Sigmoid colon (tissue), 7 donors: Measurements from ENCODE around the gene ACMSD. TPM values are rescaled to one million over a fixed set of nuclear protein-coding genes. Genes with fewer than 3 reads are reported as not detected.
"Not testable (repeated sequence)": the region's sequence is repeated elsewhere in the genome, so short reads cannot be mapped to it uniquely, and the experiment has no call there.

Experiments
- DNase-seq: peaks from one replicate; pipeline ENCODE4 v3.0.0-alpha.2; 2019
- H3K27ac ChIP-seq, 4 donors: fragments of 200-600 bp; sonication (generic); one replicate each; pipeline ENCODE4 v1.5.1; 2016 to 2019; ENCODE audit warnings: mild to moderate bottlenecking in 1 of 4
- H3K27me3 ChIP-seq, 3 donors: fragments of 200-600 bp; sonication (generic); one replicate each; pipeline ENCODE4 v1.5.1; 2019; ENCODE audit warnings: mild to moderate bottlenecking in 1 of 3
- H3K36me3 ChIP-seq, 4 donors: fragments of 200-600 bp; sonication (generic); one replicate each; pipeline ENCODE4 v1.5.1; 2016 to 2019
- H3K4me1 ChIP-seq, 4 donors: fragments of 200-600 bp; sonication (generic); one replicate each; pipeline ENCODE4 v1.5.1; 2017 to 2019
- H3K4me3 ChIP-seq, 4 donors: fragments of 200-600 bp; sonication (generic); one replicate each; pipeline ENCODE4 v1.5.1; 2017 to 2019; ENCODE audit warnings: mild to moderate bottlenecking in 2 of 4, moderate library complexity in 1 of 4
- H3K9me3 ChIP-seq, 4 donors: fragments of 200-600 bp in 3 of 4; sonication (generic) in 3 of 4; one replicate each; pipeline versions ENCODE4 v1.5.1 to v1.6.1; 2013 to 2019
- EP300 ChIP-seq, 4 donors: sonication (generic); formaldehyde crosslinking; IDR thresholded peaks; one replicate each; pipeline ENCODE4 v1.6.1; 2017; ENCODE audit warnings: antibody characterized with exemption in 4 of 4
- POLR2A ChIP-seq, 2 donors: fragments of 450-650 bp; IDR thresholded peaks; one replicate each; pipeline ENCODE4 v1.6.1; 2016; ENCODE audit warnings: antibody characterized with exemption in 2 of 2, mild to moderate bottlenecking in 2 of 2, moderate library complexity in 2 of 2
- POLR2AphosphoS5 ChIP-seq, 4 donors: sonication (generic); formaldehyde crosslinking; IDR thresholded peaks; one replicate each; pipeline ENCODE4 v1.6.1; 2017; ENCODE audit warnings: antibody characterized with exemption in 4 of 4
- WGBS, 2 donors: extraction: QIAGEN DNeasy Blood & Tissue Kit; methylation state at CpG; one replicate each; pipeline ENCODE4 v1.1.7; 2013; 5-methylcytosine and 5-hydroxymethylcytosine counted together
- intact Hi-C: fragments of 100-400 bp; cut with DNase I; formaldehyde crosslinking; loops from one replicate; pipeline ENCODE4 v1.15.1; 2023
- polyA plus RNA-seq, 3 donors: library from polyadenylated mRNA; stranded (reverse); fragments of 200-250 nt; gene quantifications; one replicate each; pipeline ENCODE4 v1.2.3, GENCODE V29; 2013
- total RNA-seq, 4 donors: library from RNA; depleted of rRNA; stranded (reverse); fragments of >200 nt; gene quantifications; one replicate each; pipeline ENCODE4 v1.1.0, GENCODE V29; 2016
- TF ChIP-seq, protein P1 (sequence below), 4 experiments: fragments of 450-650 bp in 3 of 4; fragments of 200-600 bp in 1 of 4; IDR thresholded peaks; one replicate each; pipeline ENCODE4 v1.5.1; 2016 to 2019; ENCODE audit warnings: antibody characterized with exemption in 4 of 4, mild to moderate bottlenecking in 3 of 4, moderate library complexity in 2 of 4
- donor health status: healthy with polysubstance abuse.
- donor health status: Bipolar disorder and iron deficiency.
- donor health status: healthy.

ACMSD gene
- total and polyA plus RNA-seq, 7 donors, result not detected

DNA sequence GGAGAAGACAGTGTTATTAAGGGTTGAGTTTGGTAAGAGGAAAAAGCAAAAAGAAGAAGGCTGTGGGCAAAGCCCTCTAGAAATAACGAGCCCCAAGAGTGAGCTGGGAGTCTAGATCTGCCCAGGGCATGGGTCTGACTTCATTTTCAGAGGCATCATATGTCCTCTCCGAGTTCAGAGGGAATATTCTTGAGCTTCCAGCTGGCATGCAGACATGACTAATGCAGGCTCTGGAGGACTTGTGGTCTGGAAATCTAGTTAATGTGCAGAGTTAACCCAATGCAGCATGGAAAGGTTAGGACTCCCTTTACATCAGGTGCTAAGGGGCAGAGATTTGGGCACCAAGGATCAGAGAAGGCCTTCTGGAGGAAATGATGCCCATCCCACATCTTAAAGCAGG is 7.3 kb downstream of the ACMSD start:
- peaks cover 0 to 2% (median 0%) of the 10 kb centered on the region in 4 donors for H3K9me3 ChIP-seq
- no peak overlapping the region for H3K4me3 ChIP-seq
- TF ChIP-seq POLR2AphosphoS5 (IDR thresholded peaks at IDR 0.05), result no peak
- TF ChIP-seq, protein P1, sequence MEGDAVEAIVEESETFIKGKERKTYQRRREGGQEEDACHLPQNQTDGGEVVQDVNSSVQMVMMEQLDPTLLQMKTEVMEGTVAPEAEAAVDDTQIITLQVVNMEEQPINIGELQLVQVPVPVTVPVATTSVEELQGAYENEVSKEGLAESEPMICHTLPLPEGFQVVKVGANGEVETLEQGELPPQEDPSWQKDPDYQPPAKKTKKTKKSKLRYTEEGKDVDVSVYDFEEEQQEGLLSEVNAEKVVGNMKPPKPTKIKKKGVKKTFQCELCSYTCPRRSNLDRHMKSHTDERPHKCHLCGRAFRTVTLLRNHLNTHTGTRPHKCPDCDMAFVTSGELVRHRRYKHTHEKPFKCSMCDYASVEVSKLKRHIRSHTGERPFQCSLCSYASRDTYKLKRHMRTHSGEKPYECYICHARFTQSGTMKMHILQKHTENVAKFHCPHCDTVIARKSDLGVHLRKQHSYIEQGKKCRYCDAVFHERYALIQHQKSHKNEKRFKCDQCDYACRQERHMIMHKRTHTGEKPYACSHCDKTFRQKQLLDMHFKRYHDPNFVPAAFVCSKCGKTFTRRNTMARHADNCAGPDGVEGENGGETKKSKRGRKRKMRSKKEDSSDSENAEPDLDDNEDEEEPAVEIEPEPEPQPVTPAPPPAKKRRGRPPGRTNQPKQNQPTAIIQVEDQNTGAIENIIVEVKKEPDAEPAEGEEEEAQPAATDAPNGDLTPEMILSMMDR (IDR thresholded peaks at IDR 0.05), result no peak
- no peak for TF ChIP-seq POLR2A (IDR thresholded peaks at IDR 0.05)
- TF ChIP-seq EP300 (IDR thresholded peaks at IDR 0.05), result no peak
- 43 to 59% methylated on average over 2 of the region's 2 CpGs for WGBS, 2 donors
- DNase-seq, result no peak
- H3K4me1 ChIP-seq, result no peaks in the 10 kb centered on the region
- H3K27me3 ChIP-seq, result no peaks in the 10 kb centered on the region
- H3K36me3 ChIP-seq, result no peaks in the 10 kb centered on the region
- intact Hi-C loops, result no loop called here
- no peak overlapping the region for H3K27ac ChIP-seq

DNA sequence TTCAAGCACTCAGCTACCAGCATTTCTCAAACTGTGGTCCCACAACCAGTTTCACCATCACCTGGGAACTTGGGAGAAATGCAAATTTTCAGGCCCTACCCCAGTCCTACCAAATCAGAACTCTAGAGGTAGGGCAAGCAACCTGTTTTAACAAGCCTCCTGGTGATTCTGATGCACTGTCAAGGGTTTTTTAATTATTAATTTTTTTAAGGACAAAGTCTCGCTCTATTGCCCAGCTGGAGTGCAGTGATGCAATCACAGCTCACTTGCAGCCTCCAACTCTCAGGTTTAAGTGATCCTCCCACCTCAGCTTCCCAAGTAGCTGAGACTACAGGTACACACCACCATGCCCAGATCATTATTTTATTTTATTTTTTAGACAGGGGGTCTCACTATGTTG is 7.8 kb downstream of the ACMSD start:
- Histone ChIP-seq H3K27ac (no peak overlapping the region), H3K4me3 (no peak overlapping the region), H3K4me1 (no peaks in the 10 kb centered on the region), H3K36me3 (no peaks in the 10 kb centered on the region), H3K9me3 (peaks cover 0 to 2% (median 0%) of the 10 kb centered on the region in 4 donors), H3K27me3 (no peaks in the 10 kb centered on the region)
- TF ChIP-seq, protein P1 (IDR thresholded peaks at IDR 0.05), result no peak
- TF ChIP-seq POLR2AphosphoS5 (IDR thresholded peaks at IDR 0.05) (no peak), EP300 (IDR thresholded peaks at IDR 0.05) (no peak), POLR2A (IDR thresholded peaks at IDR 0.05) (no peak)
- 58 to 88% methylated on average over 1 of the region's 1 CpG for WGBS, 2 donors
- intact Hi-C loops, result no loop called here
- no peak for DNase-seq

DNA sequence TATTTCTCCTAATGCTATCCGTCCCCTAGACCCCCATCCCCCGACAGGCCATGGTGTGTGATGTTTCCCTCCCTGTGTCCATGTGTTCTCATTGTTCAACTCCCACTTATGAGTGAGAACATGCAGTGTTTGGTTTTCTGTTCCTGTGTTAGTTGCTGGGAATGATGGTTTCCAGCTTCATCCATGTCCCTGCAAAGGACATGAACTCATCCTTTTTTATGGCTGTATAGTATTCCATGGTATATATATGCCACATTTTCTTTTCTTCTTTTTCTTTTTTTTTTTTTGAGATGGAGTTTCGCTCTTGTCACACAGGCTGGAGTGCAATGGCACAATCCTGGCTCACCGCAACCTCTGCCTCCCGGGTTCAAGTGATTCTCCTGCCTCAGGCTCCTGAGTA is 9.2 kb downstream of the ACMSD start:
- intact Hi-C loops, H3K36me3 ChIP-seq, DNase-seq, H3K9me3 ChIP-seq, H3K4me3 ChIP-seq, H3K27ac ChIP-seq, H3K27me3 ChIP-seq, H3K4me1 ChIP-seq: not testable (repeated sequence)
- 95 to 97% methylated on average over 5 of the region's 5 CpGs for WGBS, 2 donors

- intact Hi-C loops, result no loop called here
- TF ChIP-seq, protein P1 (IDR thresholded peaks at IDR 0.05), result no peak
- TF ChIP-seq EP300 (IDR thresholded peaks at IDR 0.05) (no peak), POLR2AphosphoS5 (IDR thresholded peaks at IDR 0.05) (no peak), POLR2A (IDR thresholded peaks at IDR 0.05) (no peak)
- DNase-seq, result no peak
- WGBS, 2 donors, result 86 to 88% methylated on average over 7 of the region's 7 CpGs
- Histone ChIP-seq H3K27ac (no peak overlapping the region), H3K9me3 (peaks cover 0 to 2% (median 0%) of the 10 kb centered on the region in 4 donors), H3K4me3 (no peak overlapping the region), H3K4me1 (no peaks in the 10 kb centered on the region), H3K27me3 (no peaks in the 10 kb centered on the region), H3K36me3 (no peaks in the 10 kb centered on the region)
Observed at GRCh38 chr2:134852518-134852917, 14.1 kb downstream of the ACMSD start.

GRCh38 chr2:134855709-134856108 is 17.3 kb downstream of the ACMSD start:
- H3K4me1 ChIP-seq, result no peaks in the 10 kb centered on the region
- no peak overlapping the region for H3K27ac ChIP-seq
- TF ChIP-seq POLR2A (IDR thresholded peaks at IDR 0.05) (no peak), EP300 (IDR thresholded peaks at IDR 0.05) (no peak), POLR2AphosphoS5 (IDR thresholded peaks at IDR 0.05) (no peak)
- TF ChIP-seq, protein P1 (IDR thresholded peaks at IDR 0.05), result no peak
- no peaks in the 10 kb centered on the region for H3K27me3 ChIP-seq
- no peaks in the 10 kb centered on the region for H3K36me3 ChIP-seq
- intact Hi-C loops, result no loop called here
- no peak for DNase-seq
- H3K9me3 ChIP-seq, result no peaks in the 10 kb centered on the region
- H3K4me3 ChIP-seq, result no peak overlapping the region
